Measurements from ENCODE around the gene ANO9.

GRCh38 chr11:468036-468435 lies 26.2 kb upstream of the ANO9 start:
- TF ChIP-seq EZH2phosphoT487 (IDR thresholded peaks at IDR 0.05; ENCODE audit: borderline replicate concordance, low read length) (no peak), CTCF (conservative IDR thresholded peaks at IDR 0.05; ENCODE audit: low read depth, low read length) (no peak), EZH2 (IDR thresholded peaks at IDR 0.05; ENCODE audit: low read length, unreplicated experiment) (no peak)
